ENCODE measurements around the gene PPP1R12B.
"Not testable (repeated sequence)": the region's sequence is repeated elsewhere in the genome, so short reads cannot be mapped to it uniquely, and the experiment has no call there.

The PPP1R12B gene

DNA sequence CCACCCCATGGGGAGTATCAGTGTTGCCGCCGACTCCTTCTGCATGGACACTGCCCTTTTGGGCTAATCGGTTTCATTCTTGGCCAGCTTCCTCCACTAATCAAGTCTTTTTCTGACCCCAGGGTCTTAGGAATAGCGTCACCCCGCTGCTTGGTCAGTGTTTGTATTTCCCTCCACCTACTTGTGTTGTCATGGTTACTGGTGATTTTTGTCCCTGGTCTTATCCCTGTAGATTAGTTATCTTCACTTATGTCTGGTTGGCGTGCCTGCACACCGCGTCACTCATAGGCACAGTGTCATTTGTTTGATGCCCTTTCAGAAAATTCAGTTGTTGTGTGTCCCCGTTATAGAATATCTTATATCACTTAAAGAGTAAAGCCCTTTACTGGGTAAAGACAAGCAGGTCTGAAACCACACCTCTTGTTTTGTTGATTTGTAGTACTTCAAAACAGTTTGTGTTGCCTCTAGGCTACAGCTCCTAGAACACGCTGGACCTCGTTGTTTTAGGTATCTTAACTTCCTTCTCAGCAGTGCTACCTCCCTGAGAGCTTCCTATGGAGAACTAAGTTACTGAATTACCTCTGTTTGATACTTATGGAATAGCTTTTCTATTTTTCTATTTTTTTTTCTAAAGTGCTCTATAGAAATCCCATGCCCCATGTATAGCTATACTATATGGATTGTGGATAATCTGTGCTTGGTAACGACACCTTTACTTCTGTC is 868 bp downstream of the PPP1R12B start:
- no peak for DNase-seq

DNA sequence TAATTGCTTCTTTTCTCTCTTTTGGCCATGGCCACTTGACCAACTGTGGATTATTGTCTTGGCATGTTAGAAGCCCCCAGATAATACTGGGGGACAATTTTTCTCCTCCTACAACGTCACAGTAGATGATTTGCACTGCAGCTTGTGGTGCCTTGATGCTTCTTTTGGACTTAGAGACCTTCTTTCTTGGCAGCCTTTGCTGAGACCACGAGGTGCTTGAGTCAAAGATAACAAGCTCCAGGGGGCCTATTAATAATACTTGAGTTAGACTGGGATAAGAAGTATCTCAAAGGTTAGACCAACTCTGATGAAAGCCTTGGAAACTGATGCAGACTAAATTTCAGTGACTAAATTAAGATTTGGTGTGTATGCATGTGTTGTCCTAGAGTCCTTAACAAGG is 3.2 kb downstream of the PPP1R12B start:
- no peak for DNase-seq

DNA sequence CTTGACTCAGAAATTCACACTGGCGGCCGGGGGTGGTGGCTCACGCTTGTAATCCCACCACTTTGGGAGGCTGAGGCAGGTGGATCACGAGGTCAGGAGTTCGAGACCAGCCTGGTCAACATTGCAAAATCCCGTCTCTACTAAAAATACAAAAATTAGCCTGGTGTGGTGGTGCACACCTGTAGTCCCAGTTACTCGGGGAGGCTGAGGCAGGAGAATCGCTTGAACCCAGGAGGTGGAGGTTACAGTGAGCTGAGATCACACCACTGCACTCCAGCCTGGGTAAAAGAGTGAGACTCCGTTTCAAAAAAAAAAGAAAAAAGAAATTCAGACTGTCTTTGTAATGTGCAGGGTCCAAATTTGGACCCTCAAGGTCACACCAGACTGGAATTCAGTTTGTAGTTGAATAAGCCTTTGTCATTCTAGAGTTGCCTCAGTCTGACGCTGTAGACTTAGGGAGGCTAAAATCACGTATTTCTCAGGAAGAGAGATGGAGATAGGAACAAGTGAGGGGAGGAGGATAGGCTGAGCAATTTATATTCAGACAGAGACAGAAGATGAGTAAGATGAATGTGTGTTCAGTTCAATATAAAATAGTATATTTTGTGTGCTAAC is 4.2 kb downstream of the PPP1R12B start:
- not testable (repeated sequence) for DNase-seq

DNA sequence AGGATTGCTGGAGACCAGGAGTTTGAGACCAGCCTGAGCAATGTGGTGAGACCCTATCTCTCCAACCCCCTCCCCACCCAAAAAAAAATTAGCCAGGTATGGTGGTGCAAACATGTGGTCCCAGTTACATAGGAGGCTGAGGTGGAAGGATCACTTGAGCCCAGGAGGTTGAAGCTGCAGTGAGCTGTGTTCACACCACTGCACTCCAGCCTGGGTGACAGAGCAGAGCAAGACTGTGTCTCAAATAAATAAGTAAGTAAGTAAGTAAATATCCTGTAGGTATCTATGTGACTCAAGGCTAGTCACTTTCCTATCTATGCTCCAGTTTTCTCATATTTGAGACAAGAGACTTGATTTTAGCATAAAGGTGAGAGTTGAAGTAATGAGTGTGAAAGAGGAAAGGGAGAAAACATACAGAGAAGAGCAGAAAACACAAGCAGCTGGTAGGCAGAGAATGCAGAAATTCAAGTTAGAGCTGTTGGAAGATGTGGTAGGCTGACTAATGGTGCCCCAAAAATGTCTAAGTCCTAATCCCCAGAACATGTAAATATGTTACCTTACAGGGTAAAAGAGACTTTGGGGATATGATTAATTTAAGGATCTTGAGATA is 7.5 kb downstream of the PPP1R12B start:
- DNase-seq: no peak

DNA sequence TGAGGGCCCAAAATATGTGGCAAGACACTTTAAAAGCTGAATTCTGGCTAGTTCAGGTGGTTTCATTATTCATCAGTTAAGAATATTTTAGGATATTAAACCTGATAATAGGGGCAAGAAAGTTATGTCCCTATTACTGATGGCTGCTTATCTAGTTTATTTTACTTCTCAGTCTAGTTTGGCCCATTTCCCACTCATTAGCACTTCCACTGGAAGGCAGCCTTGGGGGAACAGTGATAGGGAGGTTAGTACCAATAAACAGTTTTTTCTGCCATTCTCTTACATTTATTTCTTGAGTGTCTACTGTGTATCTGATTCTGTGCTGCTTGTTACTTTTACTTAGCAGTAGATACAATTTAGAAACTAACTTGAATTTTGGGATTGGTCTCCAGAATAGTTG is 9.0 kb downstream of the PPP1R12B start:
- DNase-seq: no peak

DNA sequence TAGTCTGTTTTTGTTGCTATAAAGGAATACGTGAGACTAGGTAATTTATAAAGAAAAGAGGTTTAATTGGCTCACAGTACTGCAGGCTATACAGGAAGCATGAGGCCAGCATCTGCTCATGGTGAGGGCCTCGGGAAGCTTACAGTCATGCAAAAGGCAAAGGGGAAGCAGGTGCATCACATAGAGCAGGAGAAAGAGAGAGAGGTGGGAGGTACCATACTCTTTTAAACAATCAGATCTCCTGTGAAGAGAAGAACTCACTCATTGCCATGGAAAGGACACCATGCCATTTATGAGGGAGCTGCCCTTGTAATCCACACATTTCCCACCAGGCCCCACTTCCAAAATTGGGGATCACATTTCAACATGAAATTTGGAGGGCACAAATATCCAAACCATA is 12.7 kb downstream of the PPP1R12B start:
- no peak for DNase-seq

DNA sequence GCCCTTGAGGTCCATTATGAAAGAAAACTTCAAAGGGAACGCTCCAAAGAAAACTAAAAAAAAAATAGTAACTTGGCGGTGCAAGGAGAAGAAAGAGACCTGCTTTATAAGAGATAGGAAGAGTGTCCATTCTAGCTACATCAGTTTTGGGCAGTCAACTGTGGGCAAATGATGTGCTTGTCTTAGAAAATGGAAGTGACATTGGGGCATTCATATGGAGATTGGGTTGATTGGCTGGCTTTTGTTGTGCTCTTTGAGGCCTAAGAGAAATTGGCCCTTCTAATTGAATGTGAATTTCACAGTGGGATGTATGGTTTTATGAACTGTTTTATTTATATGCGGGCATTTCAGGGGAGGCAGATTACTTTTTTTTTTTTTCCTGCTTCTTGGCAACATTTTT is 13.2 kb downstream of the PPP1R12B start:
- no peak for DNase-seq

DNA sequence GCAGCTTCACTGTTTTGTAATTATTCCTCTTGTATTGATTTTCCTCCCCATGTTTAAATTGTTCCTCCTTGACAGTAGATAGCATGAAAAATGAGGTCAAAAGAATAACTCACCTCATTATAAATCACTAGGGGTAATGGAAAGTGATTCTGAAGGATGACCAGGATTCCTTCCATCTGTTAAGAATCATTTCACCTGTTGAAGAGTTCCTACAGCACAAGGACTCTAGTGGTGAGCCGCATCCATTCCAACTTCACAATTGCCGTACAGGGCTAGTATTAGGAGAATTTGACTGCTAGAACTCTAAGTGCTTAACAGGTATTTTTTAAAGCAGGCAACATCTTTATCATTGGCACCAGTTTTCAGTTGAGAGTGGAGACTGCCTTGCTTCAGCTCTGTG is 13.7 kb downstream of the PPP1R12B start:
- DNase-seq: no peak

DNA sequence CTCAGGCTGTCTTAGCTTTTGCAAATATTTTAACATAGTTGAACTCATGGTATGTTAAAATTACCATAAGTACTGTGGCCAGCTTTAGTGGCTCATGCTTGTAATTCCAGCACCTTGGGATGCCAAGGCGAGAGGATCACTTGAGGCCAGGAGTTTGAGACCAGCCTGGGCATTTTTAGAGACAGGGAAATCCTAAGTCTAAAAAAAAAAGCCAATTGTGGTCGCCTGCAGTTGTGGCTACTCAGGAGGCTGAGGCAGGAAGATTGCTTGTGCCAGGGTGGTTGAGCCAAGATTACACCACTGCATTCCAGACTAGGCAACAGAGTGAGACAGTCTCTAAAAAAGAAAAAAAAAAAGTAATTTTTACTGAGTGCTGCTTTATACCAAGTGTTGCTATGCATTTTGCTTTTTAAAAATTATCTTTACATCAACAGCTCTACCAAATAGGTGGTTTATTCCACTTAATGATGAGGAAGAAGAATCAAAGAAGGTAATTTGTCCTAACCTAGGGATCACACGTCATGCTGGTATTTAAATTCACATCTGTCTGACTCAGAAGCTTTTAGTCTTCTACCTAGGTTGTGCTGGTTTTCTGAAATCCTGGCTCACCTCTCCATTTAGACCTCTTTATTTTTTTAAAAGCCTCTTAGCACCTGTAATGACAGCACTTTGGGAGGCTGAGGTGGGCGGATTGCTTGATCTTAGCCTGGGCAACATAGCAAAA is 16.8 kb downstream of the PPP1R12B start:
- no peak for DNase-seq

DNA sequence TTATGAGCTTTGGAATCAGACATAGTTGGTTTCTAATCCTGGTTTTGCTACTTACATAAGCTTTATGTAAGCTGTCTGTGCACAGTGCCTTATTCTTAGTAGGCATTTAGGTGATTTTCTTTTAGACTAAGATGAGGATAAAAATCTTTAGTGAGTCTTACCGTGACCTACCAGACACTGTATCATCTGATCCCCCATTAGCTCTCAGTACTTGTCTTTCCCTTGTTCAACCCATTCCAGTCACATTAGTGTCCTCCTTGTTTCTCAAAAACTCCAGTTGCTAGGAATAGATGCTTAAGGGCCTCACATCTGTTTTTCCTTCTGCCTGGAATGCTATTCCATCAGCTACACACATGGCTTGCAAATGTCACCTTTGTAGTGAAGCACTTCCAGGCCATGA is 18.8 kb downstream of the PPP1R12B start:
- DNase-seq: no peak

DNA sequence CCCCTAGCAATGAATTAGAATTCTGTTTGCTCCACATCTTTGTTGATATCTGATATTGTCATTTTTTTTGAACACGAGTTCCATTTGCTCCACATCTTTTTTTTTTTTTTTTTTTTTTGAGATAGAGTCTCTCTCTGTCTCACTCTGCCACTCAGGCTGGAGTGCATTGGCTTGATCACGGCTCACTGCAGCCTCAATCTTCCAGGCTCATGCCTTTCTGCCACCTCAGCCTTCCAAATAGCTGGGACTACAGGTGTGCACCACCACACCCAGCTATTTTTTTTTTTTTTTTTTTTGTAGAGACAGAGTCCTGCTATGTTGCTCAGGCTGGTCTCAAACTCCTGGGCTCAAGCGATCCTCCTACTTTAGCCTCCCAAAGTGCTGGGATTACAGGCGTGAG is 22.4 kb downstream of the PPP1R12B start:
- DNase-seq: not testable (repeated sequence)

DNA sequence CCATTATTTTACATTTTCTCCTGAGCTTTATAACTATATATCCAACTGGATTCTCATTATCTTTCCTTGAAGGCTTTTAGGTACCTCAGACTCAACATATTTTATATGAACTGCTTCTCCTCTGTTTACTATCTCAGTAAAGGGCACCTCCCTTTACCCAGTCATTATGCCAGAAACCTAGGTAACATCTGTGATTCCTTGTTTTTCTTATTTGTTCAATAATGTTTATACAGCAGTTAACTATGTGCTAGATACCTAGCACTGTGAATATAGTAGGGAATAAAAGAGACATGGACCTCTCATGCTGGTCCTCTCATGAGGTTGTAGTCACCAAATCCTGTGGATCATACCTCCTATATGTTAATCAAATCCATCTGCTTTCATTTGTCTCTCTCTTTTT is 25.6 kb downstream of the PPP1R12B start:
- DNase-seq: no peak

DNA sequence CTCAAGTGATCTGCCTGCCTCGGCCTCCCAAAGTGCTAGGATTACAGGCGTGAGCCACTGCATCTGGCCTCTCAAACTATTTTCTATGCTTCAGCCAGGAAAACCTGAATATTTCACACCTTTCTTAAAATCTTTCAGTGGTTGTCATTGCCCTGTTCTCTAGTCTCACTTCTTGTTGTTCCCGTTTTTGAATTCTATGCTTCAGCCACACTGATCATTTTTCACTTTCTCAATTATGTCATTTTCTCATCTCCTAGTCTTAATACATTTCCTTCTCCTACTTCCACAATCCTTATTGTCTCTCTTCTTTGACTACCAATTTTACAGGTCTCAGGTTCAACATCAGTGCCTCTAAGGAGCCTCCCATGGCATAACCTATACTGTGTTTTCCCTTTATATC is 26.7 kb downstream of the PPP1R12B start:
- not testable (repeated sequence) for DNase-seq

DNA sequence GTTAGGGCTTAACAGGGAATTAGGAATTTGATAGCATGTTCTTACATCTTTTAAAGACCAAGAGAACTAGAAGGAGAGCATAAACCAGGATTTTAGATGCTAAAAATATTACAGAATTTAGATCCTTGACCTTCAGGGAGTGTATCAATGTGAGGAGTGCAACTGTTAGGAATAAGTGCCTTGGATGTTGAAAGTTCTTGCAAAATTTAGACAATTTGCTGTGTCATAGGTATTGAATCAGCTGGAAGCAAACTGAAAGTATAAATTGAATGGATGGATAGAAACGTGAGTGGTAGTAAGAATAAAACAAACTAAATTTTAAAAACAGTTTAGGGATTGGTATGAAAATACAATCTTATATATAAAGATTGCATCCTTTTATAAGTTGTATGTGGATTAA is 27.7 kb downstream of the PPP1R12B start:
- DNase-seq: no peak

DNA sequence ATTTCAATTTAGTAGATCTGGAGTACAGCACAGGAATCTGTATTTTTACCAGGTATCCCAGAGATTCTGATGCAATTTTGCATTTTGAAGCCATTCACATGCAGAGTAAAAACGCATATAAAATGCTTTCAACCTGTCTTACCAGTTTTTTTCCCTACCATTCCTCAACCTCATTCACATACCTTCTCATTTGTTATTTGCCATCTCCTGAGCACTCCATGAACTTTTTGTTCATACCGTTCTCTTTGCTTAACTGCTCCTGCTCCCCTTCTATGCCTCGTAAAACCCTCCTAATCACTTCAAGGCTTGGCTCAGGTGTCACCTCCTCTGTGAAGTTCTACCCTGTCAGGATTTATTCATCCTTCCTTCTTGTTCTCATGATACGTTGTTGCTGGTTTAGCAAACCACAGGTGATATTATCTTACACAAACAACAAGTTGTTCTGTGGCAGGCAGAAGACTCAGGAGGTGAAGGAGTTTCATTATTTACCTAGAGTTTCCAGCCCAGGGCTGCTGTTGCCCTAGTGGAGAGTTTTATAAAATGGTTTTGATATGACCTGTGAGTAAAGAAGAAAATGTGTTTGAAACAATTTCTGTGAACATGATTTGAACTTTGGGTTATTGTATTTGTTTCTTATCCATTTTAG is 31.5 kb downstream of the PPP1R12B start:
- not testable (repeated sequence) for DNase-seq

DNA sequence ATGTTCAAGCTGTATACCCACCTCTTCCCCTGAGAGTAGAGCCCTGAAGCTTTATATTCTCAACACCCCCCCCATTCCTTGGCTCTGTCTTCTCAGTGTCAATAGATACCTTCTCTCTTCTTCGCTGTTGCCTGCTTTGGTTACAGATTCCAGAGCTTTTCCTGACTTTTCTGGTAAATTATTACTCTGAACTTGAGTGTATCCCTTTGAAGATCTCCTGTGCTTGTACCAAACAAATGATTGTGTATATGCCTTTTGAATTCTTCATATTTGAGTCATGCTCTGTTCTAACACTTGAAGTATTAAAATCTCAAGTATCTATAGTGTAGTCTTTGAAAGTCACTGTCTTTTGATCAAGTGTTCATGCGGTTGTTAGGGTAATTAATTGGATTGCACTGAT is 32.0 kb downstream of the PPP1R12B start:
- not testable (repeated sequence) for DNase-seq

DNA sequence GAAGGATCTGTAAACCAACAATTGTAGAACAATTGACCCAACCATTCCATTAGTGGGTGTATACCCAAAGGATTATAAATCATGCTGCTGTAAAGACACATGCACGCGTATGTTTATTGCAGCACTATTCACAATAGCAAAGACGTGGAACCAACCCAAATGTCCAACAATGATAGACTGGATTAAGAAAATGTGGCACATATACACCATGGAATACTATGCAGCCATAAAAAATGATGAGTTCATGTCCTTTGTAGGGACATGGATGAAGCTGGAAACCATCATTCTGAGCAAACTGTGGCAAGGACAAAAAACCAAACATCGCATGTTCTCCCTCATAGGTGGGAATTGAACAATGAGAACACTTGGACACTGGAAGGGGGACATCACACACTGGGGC is 33.4 kb downstream of the PPP1R12B start:
- not testable (repeated sequence) for DNase-seq

DNA sequence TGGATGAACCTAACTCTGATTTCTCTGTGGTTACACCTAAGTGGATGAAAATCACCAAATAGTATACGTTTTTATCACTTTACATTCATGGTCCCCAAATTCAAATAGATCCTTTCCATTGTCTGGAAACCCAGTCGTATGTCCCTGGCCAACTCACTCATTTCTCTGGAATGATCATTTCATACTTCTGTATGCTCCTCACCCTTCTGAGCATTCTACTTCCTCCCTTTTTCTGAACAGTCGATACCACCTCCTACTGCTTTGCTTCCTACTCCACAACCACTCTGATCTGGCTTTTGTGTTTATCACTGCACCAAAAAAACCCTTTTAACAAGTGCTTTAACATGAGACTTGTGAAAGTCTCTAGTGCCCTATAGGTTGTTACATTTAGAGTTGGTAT is 47.3 kb downstream of the PPP1R12B start:
- DNase-seq: not testable (repeated sequence)

DNA sequence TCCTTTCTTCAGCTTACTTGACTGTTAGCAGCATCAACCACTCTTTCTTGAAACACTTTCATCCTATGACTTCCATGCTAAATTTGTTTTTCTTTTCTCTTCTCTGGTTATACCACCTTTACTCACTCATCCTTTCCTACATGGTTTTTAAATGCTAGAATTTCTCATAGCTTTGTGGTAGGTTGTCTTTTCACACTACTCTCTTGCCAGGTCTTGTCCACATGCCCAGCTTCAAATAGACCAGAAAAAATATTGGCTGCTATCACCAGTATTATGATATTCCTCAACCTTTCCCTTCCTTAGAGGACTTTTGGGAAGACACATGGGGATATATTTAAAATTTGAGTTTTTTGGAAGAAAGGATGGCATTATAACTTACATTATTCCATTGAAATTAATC is 48.8 kb downstream of the PPP1R12B start:
- DNase-seq: no peak

DNA sequence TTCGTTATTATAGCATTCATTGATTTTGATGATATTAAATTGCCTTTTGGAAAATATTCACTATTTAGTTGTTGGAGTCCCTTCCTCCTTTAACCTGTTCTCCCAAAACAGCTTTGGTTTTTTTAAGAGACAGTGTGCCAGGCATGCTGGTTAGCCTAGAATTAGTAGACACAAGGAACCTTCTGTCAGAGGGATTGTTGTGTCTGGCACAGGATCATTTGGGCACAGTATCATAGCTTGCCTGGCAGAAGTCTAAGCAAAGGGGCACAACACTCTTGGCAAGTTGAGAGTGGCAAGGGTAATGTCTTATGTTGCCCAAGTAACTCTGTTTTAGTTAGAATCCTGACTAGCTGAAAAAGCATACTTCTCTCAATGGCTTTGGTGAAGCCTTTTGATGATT is 49.9 kb downstream of the PPP1R12B start:
- DNase-seq: not testable (repeated sequence)

DNA sequence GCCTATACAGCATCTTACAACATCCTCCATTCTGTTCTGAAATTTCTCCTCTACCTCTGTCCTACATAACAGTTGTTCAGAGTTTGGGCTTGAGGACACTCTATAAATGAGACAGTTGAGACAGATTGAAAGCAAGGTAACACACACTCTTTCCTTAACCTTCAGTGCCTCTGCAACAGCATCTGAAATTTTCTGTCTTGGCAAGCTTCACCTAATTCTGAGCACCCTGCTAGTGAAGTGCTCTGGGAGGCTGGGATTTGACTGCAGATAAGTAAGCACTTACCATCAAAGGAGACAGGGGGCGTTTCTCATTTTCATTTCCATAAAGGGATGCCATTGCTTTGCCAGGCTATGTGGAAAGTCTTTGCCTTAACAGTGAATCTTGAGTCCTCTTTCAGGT is 53.3 kb downstream of the PPP1R12B start:
- DNase-seq: not testable (repeated sequence)

DNA sequence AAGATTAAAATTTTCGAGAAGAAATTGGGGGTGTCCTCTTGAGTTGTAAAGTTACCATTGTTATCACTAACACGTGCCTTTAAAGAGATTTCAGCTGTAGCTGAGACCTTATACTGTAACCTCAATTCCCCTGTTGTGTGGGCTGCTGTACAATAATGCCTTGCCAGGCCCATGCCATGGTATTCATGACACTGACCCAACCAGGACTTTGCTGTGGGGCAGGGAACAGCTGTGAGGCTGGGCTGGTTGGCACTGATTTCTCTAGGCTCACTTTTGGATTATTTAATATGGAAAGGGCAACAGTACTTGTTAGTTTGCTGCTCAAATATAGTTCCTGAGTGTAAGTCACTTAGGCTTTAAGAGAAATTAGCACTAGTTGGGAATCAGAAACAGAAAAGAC is 54.9 kb downstream of the PPP1R12B start:
- DNase-seq: not testable (repeated sequence)

DNA sequence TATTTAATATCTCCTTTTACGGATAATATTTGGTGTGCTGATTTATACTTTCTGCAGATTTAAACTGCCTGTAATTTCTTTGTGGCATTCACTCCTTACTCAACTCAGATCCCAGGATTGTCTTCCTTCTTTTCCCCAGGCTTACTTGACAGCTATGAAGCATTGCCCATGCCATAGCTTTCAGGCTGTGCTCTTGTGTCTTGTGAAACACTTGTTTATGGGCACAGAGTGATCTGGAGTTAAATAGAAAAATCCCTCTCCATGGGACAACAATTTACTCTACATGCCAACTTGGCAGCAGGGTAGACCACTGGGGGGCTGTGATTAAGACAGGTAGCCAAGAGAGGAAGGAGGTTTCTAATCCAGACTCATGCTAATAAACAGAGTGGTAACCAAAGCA is 57.4 kb downstream of the PPP1R12B start:
- DNase-seq: no peak
